Measurements from ENCODE around the gene FIS1. TPM values are rescaled to one million over a fixed set of nuclear protein-coding genes. Genes with fewer than 3 reads are reported as not detected.

Gene FIS1
- total RNA-seq, 4 donors from 2014 or later = 129 to 251 (median 233) TPM

- intact Hi-C loops (cut with DNase I; ENCODE audit: low total_unique reads) = no loop called here
- no peak for DNase-seq
- Histone ChIP-seq H3K9me3 (no peaks in the 10 kb centered on the region), H3K27me3 (no peaks in the 10 kb centered on the region), H3K27ac (no peak overlapping the region), H3K4me3 (no peak overlapping the region), H3K4me1 (peaks cover 0 to 3% of the 10 kb centered on the region in 2 donors), H3K36me3 (no peaks in the 10 kb centered on the region)
- TF ChIP-seq POLR2A (IDR thresholded peaks at IDR 0.05) = no peak
- no peak for TF ChIP-seq CTCF (IDR thresholded peaks at IDR 0.05)
Observed at GRCh38 chr7:101212014-101212413, 32.9 kb downstream of the FIS1 start.

GRCh38 chr7:101211501-101211900 lies 33.4 kb downstream of the FIS1 start:
- H3K4me3 ChIP-seq = no peak overlapping the region

GRCh38 chr7:101210143-101210542 lies 34.7 kb downstream of the FIS1 start:
- TF ChIP-seq POLR2A (IDR thresholded peaks at IDR 0.05) = no peak
- Histone ChIP-seq H3K27ac (no peak overlapping the region), H3K4me1 (no peaks in the 10 kb centered on the region), H3K9me3 (no peaks in the 10 kb centered on the region), H3K4me3 (no peak overlapping the region), H3K36me3 (no peaks in the 10 kb centered on the region), H3K27me3 (no peaks in the 10 kb centered on the region)
- intact Hi-C loops (cut with DNase I; ENCODE audit: low total_unique reads) = no loop called here
- DNase-seq = no peak

More at GRCh38 chr7:101211501-101211900, 33.4 kb downstream of the FIS1 start:
- Histone ChIP-seq H3K4me1 (peaks cover 0 to 1% of the 10 kb centered on the region in 2 donors), H3K27ac (no peak overlapping the region), H3K9me3 (no peaks in the 10 kb centered on the region), H3K27me3 (no peaks in the 10 kb centered on the region), H3K36me3 (no peaks in the 10 kb centered on the region)
- intact Hi-C loops (cut with DNase I; ENCODE audit: low total_unique reads) = no loop called here
- TF ChIP-seq POLR2A (IDR thresholded peaks at IDR 0.05) = no peak
- TF ChIP-seq CTCF (IDR thresholded peaks at IDR 0.05) = no peak
- no peak for DNase-seq

- H3K27ac ChIP-seq = no peak overlapping the region
- intact Hi-C loops (cut with DNase I; ENCODE audit: low total_unique reads) = no loop called here
- no peaks in the 10 kb centered on the region for H3K36me3 ChIP-seq
- no peak for TF ChIP-seq POLR2A (IDR thresholded peaks at IDR 0.05)
- H3K4me1 ChIP-seq = no peaks in the 10 kb centered on the region
- no peaks in the 10 kb centered on the region for H3K27me3 ChIP-seq
- H3K9me3 ChIP-seq = no peaks in the 10 kb centered on the region
- H3K4me3 ChIP-seq = no peak overlapping the region
- DNase-seq = no peak
Observed at GRCh38 chr7:101208794-101209193, 36.1 kb downstream of the FIS1 start.

GRCh38 chr7:101207459-101207858 lies 37.4 kb downstream of the FIS1 start:
- Histone ChIP-seq H3K4me3 (no peak overlapping the region), H3K9me3 (no peaks in the 10 kb centered on the region), H3K4me1 (no peaks in the 10 kb centered on the region), H3K27ac (no peak overlapping the region), H3K27me3 (no peaks in the 10 kb centered on the region), H3K36me3 (no peaks in the 10 kb centered on the region)
- TF ChIP-seq CTCF (IDR thresholded peaks at IDR 0.05) (no peak), POLR2A (IDR thresholded peaks at IDR 0.05) (no peak)
- intact Hi-C loops (cut with DNase I; ENCODE audit: low total_unique reads) = no loop called here
- no peak for DNase-seq

- H3K36me3 ChIP-seq = no peaks in the 10 kb centered on the region
- no peaks in the 10 kb centered on the region for H3K9me3 ChIP-seq
- TF ChIP-seq POLR2A (IDR thresholded peaks at IDR 0.05) = no peak
- no peak for TF ChIP-seq CTCF (IDR thresholded peaks at IDR 0.05)
- no peak for DNase-seq
- no peak overlapping the region for H3K27ac ChIP-seq
- H3K4me1 ChIP-seq = peaks cover 0 to 4% of the 10 kb centered on the region in 2 donors
- intact Hi-C loops (cut with DNase I; ENCODE audit: low total_unique reads) = no loop called here
- H3K4me3 ChIP-seq = no peak overlapping the region
- H3K27me3 ChIP-seq = peaks cover 0 to 8% of the 10 kb centered on the region in 2 donors
Observed at GRCh38 chr7:101206665-101207042, 38.2 kb downstream of the FIS1 start.
